K562 (cell line): ENCODE measurements around the gene TBC1D12. TPM values are rescaled to one million over a fixed set of nuclear protein-coding genes. Genes with fewer than 3 reads are reported as not detected.
A peak's percentile ranks its signal among the peaks of the same experiment; 100 is the strongest.
"Not testable (repeated sequence)": the region's sequence is repeated elsewhere in the genome, so short reads cannot be mapped to it uniquely, and the experiment has no call there.

Source experiments
- ATAC-seq: fragments of 200-7000 bp; cut with Tn5 transposase; 3 replicates; pipeline ENCODE4 v1.9.1; 2020; ENCODE audit warnings: moderate library complexity
- BruUV-seq: library from RNA; stranded (reverse); fragments of 400-500 nt; replicated peaks from 2 replicates; lab custom pipeline; 2021; lab: Mats Ljungman, UMichigan
- CTCF ChIA-PET: fragments of 300-600 bp; formaldehyde crosslinking; extraction: SDS; loops from one replicate; lab custom pipeline; 2021; ENCODE audit warnings: low intra/inter-chr PET ratio; lab: Yijun Ruan, JAX
- POLR2A ChIA-PET: fragments of 300-600, 350-650 bp; sonication (Branson Sonifier 250); formaldehyde crosslinking; extraction: SDS; loops from one replicate; lab custom pipeline; 2021; ENCODE audit warnings: antibody characterized with exemption, inconsistent platforms; lab: Yijun Ruan, JAX
- DNase-seq, 4 experiments: peaks; one replicate each; pipeline versions ENCODE4 v3.0.0 to v3.0.0-alpha.2; 2011 to 2018; ENCODE audit warnings: low spot score in 3 of 4, mixed read lengths in 3 of 4; ENCODE audit errors: extremely low read depth in 1 of 4
- FAIRE-seq: peaks from 2 replicates; lab custom pipeline; 2011; peaks lifted over from hg19 to GRCh38; lab: Jason Lieb, UNC
- H2AFZ ChIP-seq: 2 replicates; pipeline ENCODE4 v1.6.0; 2011; ENCODE audit warnings: low read depth, low read length, control low read depth, inconsistent platforms
- H3K27ac ChIP-seq: fragments of 200-600 bp; 3 replicates; pipeline ENCODE4 v1.8.0; 2011; ENCODE audit warnings: low read depth, mild to moderate bottlenecking, control low read depth, inconsistent platforms, low read length, moderate library complexity, mixed read lengths; ENCODE audit errors: extremely low read depth
- H3K27me3 ChIP-seq, 2 experiments: fragments of 300-600 bp in 1 of 2; 2 replicates in 1 of 2; 3 replicates in 1 of 2; pipeline versions ENCODE4 v1.6.0 to v1.8.0; 2011; ENCODE audit warnings: inconsistent platforms in 2 of 2, low read length in 2 of 2, mild to moderate bottlenecking in 1 of 2, mixed read lengths in 1 of 2, moderate library complexity in 1 of 2; ENCODE audit not compliant: control insufficient read depth in 2 of 2, insufficient read depth in 2 of 2
- H3K36me3 ChIP-seq: fragments of 300-600 bp; 3 replicates; pipeline ENCODE4 v1.8.0; 2011; ENCODE audit warnings: mild to moderate bottlenecking, low read length, inconsistent platforms; ENCODE audit not compliant: control insufficient read depth, insufficient read depth
- H3K4me1 ChIP-seq, 2 experiments: fragments of 200-600 bp in 1 of 2; replicated peaks in 1 of 2; 2 replicates in 1 of 2; 3 replicates in 1 of 2; pipeline versions ENCODE4 v1.5.1 to v1.8.0; 2011; ENCODE audit warnings: inconsistent platforms in 2 of 2, low read length in 2 of 2, mild to moderate bottlenecking in 1 of 2, mixed read lengths in 1 of 2, moderate library complexity in 1 of 2; ENCODE audit not compliant: control insufficient read depth in 2 of 2, insufficient read depth in 2 of 2
- H3K4me2 ChIP-seq: 2 replicates; pipeline ENCODE4 v1.6.1; 2011; ENCODE audit warnings: low read length, control low read depth, inconsistent platforms, mixed read lengths; ENCODE audit not compliant: insufficient read depth
- H3K4me3 ChIP-seq: fragments of 200-600 bp; sonication (generic), shearing (Covaris generic); 2 replicates; pipeline ENCODE4 v1.5.1; 2016; ENCODE audit warnings: control low read depth, inconsistent platforms
- H3K79me2 ChIP-seq: fragments of 200-600 bp; 3 replicates; pipeline ENCODE4 v1.8.0; 2011; ENCODE audit warnings: low read length, inconsistent platforms; ENCODE audit not compliant: control insufficient read depth, insufficient read depth
- H3K9ac ChIP-seq, 2 experiments: 2 replicates each; pipeline versions ENCODE4 v1.6.0 to v1.6.1; 2011; ENCODE audit warnings: low read depth in 2 of 2, low read length in 2 of 2, control low read depth in 1 of 2, inconsistent platforms in 1 of 2, mild to moderate bottlenecking in 1 of 2, mixed read lengths in 1 of 2; ENCODE audit not compliant: insufficient read depth in 1 of 2
- H3K9me1 ChIP-seq: one replicate; pipeline ENCODE4 v1.6.0; 2011; ENCODE audit warnings: inconsistent platforms, mild to moderate bottlenecking, low read length, moderate library complexity; ENCODE audit not compliant: control insufficient read depth, insufficient read depth
- H3K9me3 ChIP-seq: replicated peaks from 2 replicates; pipeline ENCODE4 v1.5.1; 2011; ENCODE audit warnings: low read depth, low read length, inconsistent platforms; ENCODE audit not compliant: control insufficient read depth, insufficient read depth
- H4K20me1 ChIP-seq: replicated peaks from 2 replicates; pipeline ENCODE4 v1.6.1; 2011; ENCODE audit warnings: low read length, inconsistent platforms, mixed read lengths; ENCODE audit not compliant: control insufficient read depth, insufficient read depth
- C11orf30 ChIP-seq: fragments of 450-650 bp; IDR thresholded peaks from 2 replicates; pipeline ENCODE4 v1.6.1; 2016; ENCODE audit warnings: low read depth, mild to moderate bottlenecking
- HOXB6 ChIP-seq: fragments of 250-450 bp; sonication (Bioruptor Pico); IDR thresholded peaks from 2 replicates; pipeline ENCODE4 v1.5.1; 2022; ENCODE audit warnings: mild to moderate bottlenecking, borderline replicate concordance
- MAFF ChIP-seq: IDR thresholded peaks from 2 replicates; pipeline ENCODE4 v1.6.1; 2012; ENCODE audit warnings: low read length, improper control_type of control experiment
- MAFG ChIP-seq: fragments of 450-650 bp; conservative IDR thresholded peaks from 2 replicates; pipeline ENCODE4 v1.6.1; 2016; ENCODE audit warnings: missing genetic modification characterization, missing compliant biosample characterization
- ZNF316 ChIP-seq: fragments of 450-650 bp; IDR thresholded peaks from 2 replicates; pipeline ENCODE4 v1.6.1; 2016
- WGBS: fragments of 100-300 bp; shearing (Covaris generic); methylation state at CpG from one replicate; pipeline ENCODE4 v1.1.6; 2016; ENCODE audit warnings: low coverage, mixed read lengths; ENCODE audit not compliant: insufficient coverage; ENCODE audit errors: missing lambda C conversion rate; 5-methylcytosine and 5-hydroxymethylcytosine counted together
- in situ Hi-C: fragments of 300-500 bp; cut with MboI; formaldehyde crosslinking; loops from 4 replicates; pipeline ENCODE4 v1.15.0; 2018; ENCODE audit warnings: inconsistent platforms, mixed read lengths
- intact Hi-C: fragments of 100-400 bp; cut with micrococcal nuclease; formaldehyde crosslinking; loops from 2 replicates; pipeline ENCODE4 v1.14.2; 2022
- polyA plus RNA-seq, 8 experiments: library from polyadenylated mRNA; depleted of rRNA in 4 of 8; stranded (reverse) in 5 of 8; unstranded in 3 of 8; fragments of >200 nt; fragmentation: Nextera tagmentation in 2 of 8; fragmentation: Illumina TruSeq in 1 of 8; extraction: Ambion mirVana in 2 of 8; extraction: Trizol in 1 of 8; gene quantifications; 2 replicates each; pipeline versions ENCODE4 v1.2.1 to v1.2.3, GENCODE V29; 2011 to 2014; ENCODE audit warnings: inconsistent platforms in 1 of 8, missing spikeins in 1 of 8
- total RNA-seq, 7 experiments: library from RNA; depleted of rRNA in 6 of 7; stranded (reverse); fragments of >200 nt in 6 of 7; fragmentation: Illumina TruSeq in 2 of 7; extraction: Trizol in 2 of 7; gene quantifications; 2 replicates each; pipeline versions ENCODE4 v1.2.1 to v1.2.3, GENCODE V29; 2011 to 2021; ENCODE audit warnings: low replicate concordance in 1 of 7

Gene TBC1D12
- total and polyA plus RNA-seq, 9 of the 15 experiments (the other 6 are each of a cell fraction or from before 2014, with no cell fraction given) = 2.1 to 6.7 (median 3.9) TPM

- no peak overlapping the region for H3K9ac ChIP-seq
- no peaks in the 10 kb centered on the region for H4K20me1 ChIP-seq
- no peak for DNase-seq
- no peaks in the 10 kb centered on the region for H3K4me1 ChIP-seq
- H2AFZ ChIP-seq = no peak overlapping the region
- no peaks in the 10 kb centered on the region for H3K9me1 ChIP-seq
- POLR2A ChIA-PET = no interaction called here
- no peaks in the 10 kb centered on the region for H3K36me3 ChIP-seq
- intact Hi-C loops = no loop called here
- no peak overlapping the region for H3K27ac ChIP-seq
- H3K4me2 ChIP-seq = no peak overlapping the region
- no peak overlapping the region for H3K4me3 ChIP-seq
- H3K9me3 ChIP-seq = no peaks in the 10 kb centered on the region; the same call in 1 of the 2 replicates
- no peaks in the 10 kb centered on the region for H3K27me3 ChIP-seq
- no peak for FAIRE-seq
- no peaks in the 10 kb centered on the region for H3K79me2 ChIP-seq
- no TSS peak for BruUV-seq
- WGBS = 83% methylated on average over 1 of the region's 1 CpG
- ATAC-seq = no peak
- TF ChIP-seq C11orf30 (peak; percentile 59; the same call in 1 of the 2 replicates), HOXB6 (CRISPR knock-in tag) (no peak), ZNF316 (peak; percentile 84), MAFG (tag) (peak; percentile 52), MAFF (peak; percentile 45)
- CTCF ChIA-PET = no interaction called here
- in situ Hi-C loops = no loop called here
These were observed 130.7 kb downstream of the TBC1D12 start for GRCh38 chr10:94533027-94533426.

GRCh38 chr10:94542282-94542681, 139.9 kb downstream of the TBC1D12 start:
- ATAC-seq, POLR2A ChIA-PET, DNase-seq, H3K4me2 ChIP-seq, H3K9me3 ChIP-seq, BruUV-seq, H2AFZ ChIP-seq, intact Hi-C loops, H3K9me1 ChIP-seq, H3K4me1 ChIP-seq, in situ Hi-C loops, FAIRE-seq, H3K27ac ChIP-seq, H3K4me3 ChIP-seq, H3K36me3 ChIP-seq, H3K27me3 ChIP-seq, H3K9ac ChIP-seq, CTCF ChIA-PET, H4K20me1 ChIP-seq: not testable (repeated sequence)
- peaks cover 16% of the 10 kb centered on the region for H3K79me2 ChIP-seq
- 45% methylated on average over 2 of the region's 2 CpGs for WGBS
